Measurements from ENCODE around the gene LCLAT1. TPM values are rescaled to one million over a fixed set of nuclear protein-coding genes. Genes with fewer than 3 reads are reported as not detected.

LCLAT1 gene
- total and polyA plus RNA-seq, 8 donors: 2.0 to 15.0 (median 9.8) TPM

DNA sequence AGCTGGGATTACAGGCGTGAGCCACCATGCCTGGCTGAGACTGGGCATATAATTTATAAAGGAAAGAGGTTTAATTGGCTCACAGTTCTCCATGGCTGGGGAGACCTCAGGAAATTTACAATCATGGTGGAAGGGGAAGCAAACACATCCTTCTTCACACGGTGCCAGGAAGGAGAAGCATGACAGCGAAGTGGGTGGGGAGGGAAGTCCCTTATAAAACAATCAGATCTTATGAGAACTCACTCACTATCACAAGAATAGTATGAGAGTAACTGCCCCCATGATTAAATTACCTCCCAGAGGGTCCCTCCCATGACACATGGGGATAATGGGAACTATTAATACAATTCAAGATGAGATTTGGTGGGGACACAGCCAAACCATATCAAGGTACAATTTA is 7.8 kb upstream of the LCLAT1 start:
- Histone ChIP-seq H3K4me1 (no peaks in the 10 kb centered on the region), H3K27me3 (no peaks in the 10 kb centered on the region), H3K36me3 (no peaks in the 10 kb centered on the region), H3K27ac (no peak overlapping the region), H3K9me3 (no peaks in the 10 kb centered on the region), H3K4me3 (no peak overlapping the region)
- DNase-seq (no peak), ATAC-seq (no peak), FAIRE-seq (no peak)
- TF ChIP-seq, protein P1, sequence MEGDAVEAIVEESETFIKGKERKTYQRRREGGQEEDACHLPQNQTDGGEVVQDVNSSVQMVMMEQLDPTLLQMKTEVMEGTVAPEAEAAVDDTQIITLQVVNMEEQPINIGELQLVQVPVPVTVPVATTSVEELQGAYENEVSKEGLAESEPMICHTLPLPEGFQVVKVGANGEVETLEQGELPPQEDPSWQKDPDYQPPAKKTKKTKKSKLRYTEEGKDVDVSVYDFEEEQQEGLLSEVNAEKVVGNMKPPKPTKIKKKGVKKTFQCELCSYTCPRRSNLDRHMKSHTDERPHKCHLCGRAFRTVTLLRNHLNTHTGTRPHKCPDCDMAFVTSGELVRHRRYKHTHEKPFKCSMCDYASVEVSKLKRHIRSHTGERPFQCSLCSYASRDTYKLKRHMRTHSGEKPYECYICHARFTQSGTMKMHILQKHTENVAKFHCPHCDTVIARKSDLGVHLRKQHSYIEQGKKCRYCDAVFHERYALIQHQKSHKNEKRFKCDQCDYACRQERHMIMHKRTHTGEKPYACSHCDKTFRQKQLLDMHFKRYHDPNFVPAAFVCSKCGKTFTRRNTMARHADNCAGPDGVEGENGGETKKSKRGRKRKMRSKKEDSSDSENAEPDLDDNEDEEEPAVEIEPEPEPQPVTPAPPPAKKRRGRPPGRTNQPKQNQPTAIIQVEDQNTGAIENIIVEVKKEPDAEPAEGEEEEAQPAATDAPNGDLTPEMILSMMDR (IDR thresholded peaks at IDR 0.05): no peak
- intact Hi-C loops (cut with DNase I): no loop called here
- 90 to 98% methylated on average over 3 of the region's 3 CpGs for WGBS, 2 donors

DNA sequence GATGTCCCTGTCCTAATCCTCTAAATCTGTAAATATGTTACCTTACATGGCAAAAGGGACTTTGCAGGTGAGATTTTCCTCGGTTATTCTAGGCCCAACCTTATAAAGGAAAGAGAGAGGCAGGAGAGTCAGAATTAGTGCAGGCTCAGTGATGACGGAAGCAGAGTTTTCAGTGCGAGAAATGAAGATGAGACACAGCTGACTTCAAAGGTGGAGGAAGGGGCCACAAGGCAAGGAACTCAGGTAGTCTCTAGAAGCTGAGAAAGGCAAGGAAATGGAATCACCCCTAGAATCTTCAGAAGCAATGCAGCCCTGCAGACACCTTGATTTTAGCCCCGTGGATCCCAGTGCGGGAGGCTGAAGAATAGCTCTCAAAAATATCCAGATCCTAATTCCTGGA is 7.2 kb upstream of the LCLAT1 start:
- no peaks in the 10 kb centered on the region for H3K4me1 ChIP-seq
- intact Hi-C loops (cut with DNase I): no loop called here
- no peaks in the 10 kb centered on the region for H3K27me3 ChIP-seq
- H3K9me3 ChIP-seq: no peaks in the 10 kb centered on the region
- FAIRE-seq (no peak), ATAC-seq (no peak), DNase-seq (no peak)
- WGBS, 2 donors: 94 to 96% methylated on average over 5 of the region's 5 CpGs
- H3K4me3 ChIP-seq: no peak overlapping the region
- TF ChIP-seq, protein P1 (IDR thresholded peaks at IDR 0.05): no peak
- H3K27ac ChIP-seq: no peak overlapping the region
- H3K36me3 ChIP-seq: no peaks in the 10 kb centered on the region

DNA sequence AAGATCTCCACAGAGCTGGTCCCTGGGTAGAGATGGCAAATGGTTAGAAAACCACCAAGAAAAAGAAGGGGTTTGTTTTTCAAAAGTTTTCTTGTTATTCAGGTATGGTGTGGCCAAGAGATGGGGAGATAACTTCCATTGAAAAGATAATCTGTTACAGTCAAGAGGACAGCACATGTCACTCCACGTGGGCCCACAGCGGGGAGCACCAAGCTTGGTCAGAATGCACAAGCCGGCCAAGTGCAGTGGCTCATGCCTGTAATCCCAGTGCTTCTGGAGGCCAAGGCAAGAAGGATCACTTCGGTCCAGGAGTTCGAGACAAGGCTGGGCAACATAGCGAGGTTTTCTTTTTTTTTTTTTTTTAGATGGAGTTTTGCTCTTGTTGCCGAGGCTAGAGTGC is 6.0 kb upstream of the LCLAT1 start:
- FAIRE-seq: no peak
- WGBS, 2 donors: 94 to 98% methylated on average over 7 of the region's 7 CpGs
- ATAC-seq: no peak
- Histone ChIP-seq H3K27ac (no peak overlapping the region), H3K9me3 (no peaks in the 10 kb centered on the region), H3K27me3 (no peaks in the 10 kb centered on the region), H3K4me3 (no peak overlapping the region), H3K4me1 (no peaks in the 10 kb centered on the region), H3K36me3 (no peaks in the 10 kb centered on the region)
- TF ChIP-seq, protein P1 (IDR thresholded peaks at IDR 0.05): no peak
- DNase-seq: no peak
- intact Hi-C loops (cut with DNase I): no loop called here

DNA sequence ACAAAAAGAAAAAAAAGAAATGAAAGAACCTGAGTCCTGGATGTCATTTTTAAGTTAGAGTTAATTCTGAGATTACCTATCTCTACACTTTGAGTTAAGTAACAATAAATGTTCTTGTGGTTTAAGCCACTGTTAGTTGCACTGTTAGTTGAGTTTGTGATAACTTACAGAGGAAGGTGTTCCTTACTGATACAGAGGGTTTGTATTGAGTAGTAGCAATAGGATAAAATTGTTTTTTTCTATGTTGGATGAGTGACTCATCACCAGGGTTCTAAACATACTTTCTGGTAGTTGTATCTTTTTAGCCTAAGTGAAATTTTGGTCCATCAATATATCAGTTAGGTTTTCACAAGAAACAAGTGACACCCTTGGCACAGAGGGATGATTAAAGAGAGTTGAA is 4.0 kb upstream of the LCLAT1 start:
- FAIRE-seq (no peak), DNase-seq (no peak), ATAC-seq (no peak)
- Histone ChIP-seq H3K4me3 (no peak overlapping the region), H3K27me3 (no peaks in the 10 kb centered on the region), H3K4me1 (peaks cover 0 to under 1% (median 0%) of the 10 kb centered on the region in 3 donors), H3K27ac (no peak overlapping the region), H3K9me3 (no peaks in the 10 kb centered on the region), H3K36me3 (no peaks in the 10 kb centered on the region)
- TF ChIP-seq, protein P1 (IDR thresholded peaks at IDR 0.05): no peak
- intact Hi-C loops (cut with DNase I): no loop called here

DNA sequence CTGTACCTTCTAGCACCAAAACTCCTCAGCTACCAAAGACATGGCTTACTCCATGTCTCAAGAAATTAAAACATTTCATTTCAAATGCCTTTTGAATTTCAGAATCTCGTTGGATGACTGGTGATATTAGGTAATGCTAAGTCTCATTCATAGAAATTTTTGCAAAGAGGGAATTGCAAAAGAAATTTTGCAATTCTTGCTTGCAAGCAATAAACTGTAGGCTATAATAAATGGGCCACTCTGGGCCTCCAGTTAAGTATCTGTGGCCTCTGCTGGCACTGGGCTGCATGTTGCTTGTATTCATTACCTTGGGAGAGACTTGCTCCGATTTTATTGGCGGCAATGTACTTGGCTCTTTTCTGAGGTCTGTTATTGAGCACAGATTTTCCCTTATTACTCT is 2.8 kb upstream of the LCLAT1 start:
- WGBS, 2 donors: 50 to 54% methylated on average over 3 of the region's 3 CpGs
- ATAC-seq (no peak), DNase-seq (no peak), FAIRE-seq (no peak)
- no peak overlapping the region for H3K4me3 ChIP-seq
- H3K27me3 ChIP-seq: no peaks in the 10 kb centered on the region
- TF ChIP-seq, protein P1 (IDR thresholded peaks at IDR 0.05): no peak
- intact Hi-C loops (cut with DNase I): no loop called here
- H3K27ac ChIP-seq: no peak overlapping the region
- no peaks in the 10 kb centered on the region for H3K36me3 ChIP-seq
- no peaks in the 10 kb centered on the region for H3K9me3 ChIP-seq
- H3K4me1 ChIP-seq: peaks cover 0 to 8% (median 7%) of the 10 kb centered on the region in 3 donors

Data from pancreas (tissue), 10 donors.